Measurements from ENCODE around the gene CKAP5. TPM values are rescaled to one million over a fixed set of nuclear protein-coding genes. Genes with fewer than 3 reads are reported as not detected.

Gene CKAP5
- total RNA-seq, 1 experiment from 2014 or later: 190 TPM

DNA sequence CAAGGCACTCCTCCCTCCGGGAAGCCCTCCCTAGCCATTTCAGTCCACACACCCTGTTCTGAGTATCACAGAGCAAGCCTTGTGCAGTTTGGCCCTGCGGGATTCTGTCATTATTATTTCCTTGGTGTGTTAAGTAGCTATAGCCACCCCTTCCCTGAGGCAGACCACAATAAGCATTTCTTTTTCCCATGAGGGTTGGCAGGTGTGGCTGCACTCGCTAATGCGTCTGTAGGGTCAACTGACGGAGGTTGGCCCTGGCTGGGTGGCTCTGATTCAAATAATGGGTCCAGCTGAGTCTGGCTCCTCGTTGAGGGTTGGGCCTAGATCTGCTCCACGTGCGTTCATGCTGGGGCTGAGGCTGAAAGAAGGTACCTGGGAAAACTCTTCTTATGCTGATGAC is 122.0 kb downstream of the CKAP5 start:
- H3K9me3 Mint-ChIP-seq: no peaks in the 10 kb centered on the region
- no peaks in the 10 kb centered on the region; the same call in 1 of the 2 replicates for H3K27me3 Mint-ChIP-seq (ENCODE audit: low read depth)
- H3K4me1 Mint-ChIP-seq: peaks cover 9 to 15% of the 10 kb centered on the region in 2 experiments
- Histone ChIP-seq H2BK120ac (ENCODE audit: low read depth, low read length, poor library complexity, severe bottlenecking) (no peak overlapping the region), H4K91ac (ENCODE audit: insufficient read length, low read depth, low read length) (no peak overlapping the region), H3K9ac (ENCODE audit: extremely low read depth, insufficient read length, low read length) (no peak overlapping the region), H4K5ac (ENCODE audit: insufficient read length, low read depth, low read length) (no peak overlapping the region), H2BK12ac (ENCODE audit: insufficient read length, low read depth, low read length) (no peak overlapping the region), H3K56ac (ENCODE audit: insufficient read length, low read depth, low read length) (no peak overlapping the region), H3K4me2 (ENCODE audit: insufficient read depth, insufficient read length, low read length) (no peak overlapping the region), H2BK20ac (ENCODE audit: low read depth, low read length, poor library complexity, severe bottlenecking) (no peak overlapping the region), H2BK15ac (ENCODE audit: low read depth, low read length) (no peak overlapping the region), H3K23me2 (ENCODE audit: insufficient read length, low read depth, low read length, poor library complexity, severe bottlenecking) (no peaks in the 10 kb centered on the region), H3K14ac (ENCODE audit: insufficient read depth, low read length) (no peak overlapping the region), H4K8ac (replicated peaks; ENCODE audit: insufficient read length, low read depth, low read length) (no peak overlapping the region), H3K79me1 (ENCODE audit: insufficient read depth, low read depth, low read length, poor library complexity, severe bottlenecking) (no peaks in the 10 kb centered on the region), H3K18ac (ENCODE audit: insufficient read length, low read depth, low read length) (no peak overlapping the region), H3K9me3 (ENCODE audit: control insufficient read depth, low read depth, low read length) (no peaks in the 10 kb centered on the region), H3K27ac (ENCODE audit: insufficient read length, low read depth, low read length) (no peak overlapping the region), H3K79me2 (ENCODE audit: insufficient read depth, low read length) (no peaks in the 10 kb centered on the region), H3K4me1 (ENCODE audit: insufficient read depth, low read length) (0 out of 2 replicates have a peak, but pooled peaks cover 3% of the 10 kb centered on the region), H2AK5ac (ENCODE audit: insufficient read length, low read length) (no peak overlapping the region), H2BK5ac (ENCODE audit: insufficient read length, low read length) (no peak overlapping the region), H3T11ph (ENCODE audit: low read length) (no peak overlapping the region), H4K20me1 (ENCODE audit: control insufficient read depth, insufficient read depth, insufficient read length) (no peaks in the 10 kb centered on the region), H2AFZ (ENCODE audit: low read length) (no peak overlapping the region), H3K27me3 (ENCODE audit: insufficient read depth, low read length) (no peaks in the 10 kb centered on the region), H3K4ac (ENCODE audit: low read depth, low read length) (no peak overlapping the region), H3K23ac (ENCODE audit: insufficient read length, low read depth, low read length) (no peak overlapping the region)
- no peak for DNase-seq
- no CpG with 5 or more reads among the region's 8 CpGs for WGBS (ENCODE audit: extremely low coverage, insufficient read length, low lambda C conversion rate)
- peak overlapping the region; percentile 66 to 94 (median 83); a peak in 5 of 7 replicates for H3K27ac Mint-ChIP-seq
- TF ChIP-seq, protein P1, sequence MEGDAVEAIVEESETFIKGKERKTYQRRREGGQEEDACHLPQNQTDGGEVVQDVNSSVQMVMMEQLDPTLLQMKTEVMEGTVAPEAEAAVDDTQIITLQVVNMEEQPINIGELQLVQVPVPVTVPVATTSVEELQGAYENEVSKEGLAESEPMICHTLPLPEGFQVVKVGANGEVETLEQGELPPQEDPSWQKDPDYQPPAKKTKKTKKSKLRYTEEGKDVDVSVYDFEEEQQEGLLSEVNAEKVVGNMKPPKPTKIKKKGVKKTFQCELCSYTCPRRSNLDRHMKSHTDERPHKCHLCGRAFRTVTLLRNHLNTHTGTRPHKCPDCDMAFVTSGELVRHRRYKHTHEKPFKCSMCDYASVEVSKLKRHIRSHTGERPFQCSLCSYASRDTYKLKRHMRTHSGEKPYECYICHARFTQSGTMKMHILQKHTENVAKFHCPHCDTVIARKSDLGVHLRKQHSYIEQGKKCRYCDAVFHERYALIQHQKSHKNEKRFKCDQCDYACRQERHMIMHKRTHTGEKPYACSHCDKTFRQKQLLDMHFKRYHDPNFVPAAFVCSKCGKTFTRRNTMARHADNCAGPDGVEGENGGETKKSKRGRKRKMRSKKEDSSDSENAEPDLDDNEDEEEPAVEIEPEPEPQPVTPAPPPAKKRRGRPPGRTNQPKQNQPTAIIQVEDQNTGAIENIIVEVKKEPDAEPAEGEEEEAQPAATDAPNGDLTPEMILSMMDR (conservative IDR thresholded peaks at IDR 0.05): no peak
- H3K36me3 Mint-ChIP-seq (ENCODE audit: insufficient read depth in 1 of 3, low read depth in 3 of 3): no peaks in the 10 kb centered on the region
- no peak overlapping the region for H3K4me3 Mint-ChIP-seq
